HEK293 (cell line): ENCODE data around the gene OSBPL1A.

Source experiments
- HOXC10 ChIP-seq: sonication (generic); formaldehyde crosslinking; IDR thresholded peaks from 2 replicates; pipeline ENCODE4 v1.8.1; 2023; ENCODE audit warnings: mild to moderate bottlenecking, missing genetic modification reagents
- PRDM1 ChIP-seq: fragments of 450-650 bp; formaldehyde crosslinking; IDR thresholded peaks from 2 replicates; pipeline ENCODE4; 2016; ENCODE audit warnings: missing biosample characterization, missing genetic modification characterization
- ZNF830 ChIP-seq: fragments of 450-650 bp; IDR thresholded peaks from 2 replicates; pipeline ENCODE4 v1.5.0; 2018; ENCODE audit warnings: missing biosample characterization, missing genetic modification characterization, low read depth, mild to moderate bottlenecking, moderate library complexity
- TF ChIP-seq, protein P1 (sequence below): fragments of 450-650 bp; formaldehyde crosslinking; IDR thresholded peaks from 2 replicates; pipeline ENCODE4 v1.5.1; 2016; ENCODE audit warnings: missing biosample characterization, missing genetic modification characterization

DNA sequence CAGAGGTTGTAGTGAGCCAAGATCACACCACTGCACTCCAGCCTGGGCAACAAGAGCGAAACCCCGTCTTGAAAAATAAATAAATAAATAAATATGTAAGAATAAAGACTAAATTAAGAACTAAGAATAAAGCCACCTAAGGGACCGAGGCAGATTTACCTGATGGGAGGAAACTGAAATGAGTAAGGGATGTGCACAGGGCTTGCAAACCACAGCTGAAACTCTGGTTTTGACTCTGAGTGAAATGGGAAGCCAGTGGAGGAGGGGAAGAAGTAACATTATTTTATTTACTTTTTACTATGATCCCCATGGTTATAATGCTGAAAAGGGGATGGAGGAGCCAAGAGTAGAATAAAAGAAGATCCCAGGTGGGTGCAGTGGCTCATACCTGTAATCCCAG, 151.5 kb downstream of the OSBPL1A start:
- TF ChIP-seq, protein P1, sequence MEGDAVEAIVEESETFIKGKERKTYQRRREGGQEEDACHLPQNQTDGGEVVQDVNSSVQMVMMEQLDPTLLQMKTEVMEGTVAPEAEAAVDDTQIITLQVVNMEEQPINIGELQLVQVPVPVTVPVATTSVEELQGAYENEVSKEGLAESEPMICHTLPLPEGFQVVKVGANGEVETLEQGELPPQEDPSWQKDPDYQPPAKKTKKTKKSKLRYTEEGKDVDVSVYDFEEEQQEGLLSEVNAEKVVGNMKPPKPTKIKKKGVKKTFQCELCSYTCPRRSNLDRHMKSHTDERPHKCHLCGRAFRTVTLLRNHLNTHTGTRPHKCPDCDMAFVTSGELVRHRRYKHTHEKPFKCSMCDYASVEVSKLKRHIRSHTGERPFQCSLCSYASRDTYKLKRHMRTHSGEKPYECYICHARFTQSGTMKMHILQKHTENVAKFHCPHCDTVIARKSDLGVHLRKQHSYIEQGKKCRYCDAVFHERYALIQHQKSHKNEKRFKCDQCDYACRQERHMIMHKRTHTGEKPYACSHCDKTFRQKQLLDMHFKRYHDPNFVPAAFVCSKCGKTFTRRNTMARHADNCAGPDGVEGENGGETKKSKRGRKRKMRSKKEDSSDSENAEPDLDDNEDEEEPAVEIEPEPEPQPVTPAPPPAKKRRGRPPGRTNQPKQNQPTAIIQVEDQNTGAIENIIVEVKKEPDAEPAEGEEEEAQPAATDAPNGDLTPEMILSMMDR (tag by site-specific recombination) = no peak
- TF ChIP-seq ZNF830 (no peak), PRDM1 (tag by site-specific recombination) (no peak), HOXC10 (CRISPR knock-in tag) (no peak)
